WTC11 (cell line): ENCODE measurements around the gene AIG1. TPM values are rescaled to one million over a fixed set of nuclear protein-coding genes. Genes with fewer than 3 reads are reported as not detected.

Experiments
- ATAC-seq: fragments of 200-7000 bp; cut with Tn5 transposase; 2 replicates; pipeline ENCODE4 v1.10.0; 2021; ENCODE audit warnings: mild to moderate bottlenecking, moderate library complexity
- CTCF ChIA-PET: fragments of 300-600 bp; sonication (Branson Sonifier 250); formaldehyde crosslinking; loops from one replicate; lab custom pipeline; 2021; ENCODE audit warnings: antibody characterized with exemption; lab: Charles Lee
- POLR2A ChIA-PET: fragments of 350-600 bp; sonication (Branson Sonifier 250); formaldehyde crosslinking; loops from one replicate; lab custom pipeline; 2021; ENCODE audit warnings: antibody characterized with exemption; lab: Charles Lee
- DNase-seq: peaks from one replicate; pipeline ENCODE4 v3.0.0; 2021; ENCODE audit warnings: low spot score
- H3K27ac Mint-ChIP-seq: 2 replicates; pipeline ENCODE4 v1.8.0; 2021; ENCODE audit warnings: mixed read lengths
- H3K27me3 Mint-ChIP-seq: 2 replicates; pipeline ENCODE4 v1.8.0; 2021; ENCODE audit warnings: low read depth, mild to moderate bottlenecking, moderate library complexity, mixed read lengths
- H3K36me3 Mint-ChIP-seq: 2 replicates; pipeline ENCODE4 v1.8.0; 2021; ENCODE audit warnings: mixed read lengths
- H3K4me1 Mint-ChIP-seq: 2 replicates; pipeline ENCODE4 v1.8.0; 2022; ENCODE audit warnings: mixed read lengths
- H3K4me3 Mint-ChIP-seq: 2 replicates; pipeline ENCODE4 v1.8.0; 2021; ENCODE audit warnings: mild to moderate bottlenecking, moderate library complexity, mixed read lengths
- H3K9me3 Mint-ChIP-seq: 2 replicates; pipeline ENCODE4 v1.8.0; 2021; ENCODE audit warnings: mixed read lengths
- EMX1 ChIP-seq: fragments of 250-450 bp; sonication (Bioruptor Pico); IDR thresholded peaks from 2 replicates; pipeline ENCODE4 v1.8.0; 2021; ENCODE audit warnings: mild to moderate bottlenecking
- FOXJ3 ChIP-seq: sonication (generic); formaldehyde crosslinking; IDR thresholded peaks from 2 replicates; pipeline ENCODE4 v1.9.0; 2021; ENCODE audit warnings: missing genetic modification reagents, mild to moderate bottlenecking, borderline replicate concordance
- GTF2I ChIP-seq: fragments of 250-450 bp; sonication (Bioruptor Pico); conservative IDR thresholded peaks from 2 replicates; pipeline ENCODE4 v1.4.0; 2021; ENCODE audit warnings: mild to moderate bottlenecking
- JUN ChIP-seq: sonication (generic); formaldehyde crosslinking; IDR thresholded peaks from 2 replicates; pipeline ENCODE4 v1.8.0; 2023; ENCODE audit warnings: mild to moderate bottlenecking, missing genetic modification reagents
- NR1H2 ChIP-seq: sonication (generic); formaldehyde crosslinking; IDR thresholded peaks from 2 replicates; pipeline ENCODE4 v1.9.0; 2021; ENCODE audit warnings: mild to moderate bottlenecking, moderate library complexity, missing genetic modification reagents
- NR2C2 ChIP-seq: sonication (generic); formaldehyde crosslinking; IDR thresholded peaks from 2 replicates; pipeline ENCODE4 v1.8.0; 2022; ENCODE audit warnings: mild to moderate bottlenecking, missing genetic modification reagents
- OVOL2 ChIP-seq: fragments of 250-450 bp; sonication (Bioruptor Pico); IDR thresholded peaks from 2 replicates; pipeline ENCODE4 v1.9.0; 2021; ENCODE audit warnings: mild to moderate bottlenecking, borderline replicate concordance
- SMAD4 ChIP-seq: sonication (generic); formaldehyde crosslinking; IDR thresholded peaks from 2 replicates; pipeline ENCODE4 v1.8.0; 2022; ENCODE audit warnings: mild to moderate bottlenecking, missing genetic modification reagents
- TEAD1 ChIP-seq: sonication (generic); formaldehyde crosslinking; IDR thresholded peaks from 2 replicates; pipeline ENCODE4 v1.8.0; 2022; ENCODE audit warnings: mild to moderate bottlenecking, missing genetic modification reagents
- ZNF138 ChIP-seq: sonication (generic); formaldehyde crosslinking; conservative IDR thresholded peaks from 2 replicates; pipeline ENCODE4 v1.8.1; 2022; ENCODE audit warnings: mild to moderate bottlenecking, moderate library complexity, missing genetic modification reagents
- ZNF219 ChIP-seq: sonication (generic); formaldehyde crosslinking; IDR thresholded peaks from 2 replicates; pipeline ENCODE4 v1.8.0; 2023; ENCODE audit warnings: missing genetic modification reagents, mild to moderate bottlenecking, borderline replicate concordance
- ZNF317 ChIP-seq: sonication (generic); formaldehyde crosslinking; IDR thresholded peaks from 2 replicates; pipeline ENCODE4 v1.8.1; 2023; ENCODE audit warnings: low read depth, mild to moderate bottlenecking, moderate library complexity, missing genetic modification reagents, borderline replicate concordance
- total RNA-seq: library from RNA; stranded (reverse); gene quantifications from 3 replicates; pipeline ENCODE4 v1.2.3, GENCODE V29; 2021
- TF ChIP-seq, protein P1 (sequence below): sonication (generic); formaldehyde crosslinking; IDR thresholded peaks from 2 replicates; pipeline ENCODE4 v1.8.0; 2022; ENCODE audit warnings: mild to moderate bottlenecking, missing genetic modification reagents
- TF ChIP-seq, protein P2 (sequence below): sonication (generic); formaldehyde crosslinking; IDR thresholded peaks from 2 replicates; pipeline ENCODE4 v1.8.1; 2023; ENCODE audit warnings: mild to moderate bottlenecking, missing genetic modification reagents, borderline replicate concordance
- TF ChIP-seq, protein P3 (sequence below): sonication (generic); formaldehyde crosslinking; IDR thresholded peaks from 2 replicates; pipeline ENCODE4 v1.8.1; 2022; ENCODE audit warnings: mild to moderate bottlenecking, missing genetic modification reagents, moderate library complexity, borderline replicate concordance
- TF ChIP-seq, protein P4 (sequence below): sonication (generic); formaldehyde crosslinking; IDR thresholded peaks from 2 replicates; pipeline ENCODE4 v1.8.0; 2022; ENCODE audit warnings: missing genetic modification reagents
- TF ChIP-seq, protein P5 (sequence below): fragments of 250-450 bp; sonication (Bioruptor Pico); IDR thresholded peaks from 2 replicates; pipeline ENCODE4 v1.9.0; 2021; ENCODE audit warnings: mild to moderate bottlenecking
- TF ChIP-seq, protein P6 (sequence below): sonication (generic); formaldehyde crosslinking; conservative IDR thresholded peaks from 2 replicates; pipeline ENCODE4 v1.8.1; 2022; ENCODE audit warnings: mild to moderate bottlenecking, missing genetic modification reagents
- TF ChIP-seq, protein P7 (sequence below): sonication (generic); formaldehyde crosslinking; IDR thresholded peaks from 2 replicates; pipeline ENCODE4 v1.8.1; 2023; ENCODE audit warnings: mild to moderate bottlenecking, missing genetic modification reagents, moderate library complexity
- TF ChIP-seq, protein P8 (sequence below): fragments of 250-450 bp; sonication (Bioruptor Pico); conservative IDR thresholded peaks from 2 replicates; pipeline ENCODE4 v1.9.0; 2021; ENCODE audit warnings: mild to moderate bottlenecking

AIG1 gene
- total RNA-seq, 1 experiment from 2014 or later, result 38.8 TPM

DNA sequence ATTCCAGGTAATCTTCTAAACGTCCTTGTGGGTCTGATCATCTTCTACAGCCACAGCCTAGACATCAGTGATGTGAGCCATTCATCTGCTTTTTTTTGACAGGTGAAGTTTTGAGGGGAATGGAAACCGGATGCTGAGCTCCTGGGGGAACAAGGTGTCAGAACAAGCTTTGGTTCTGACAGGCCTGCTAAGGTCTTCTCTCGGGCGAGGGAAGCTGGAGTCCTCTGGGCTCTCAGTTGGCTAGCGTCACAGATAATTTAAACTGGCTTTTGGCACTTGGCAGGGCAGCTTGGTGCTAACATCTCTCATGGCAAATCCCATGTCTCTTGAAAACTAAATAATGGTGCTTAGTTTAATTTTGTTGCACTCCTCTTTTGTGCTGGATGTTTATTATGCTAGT is 8.4 kb upstream of the AIG1 start:
- POLR2A ChIA-PET, result interaction anchor here (0.6 kb wide), 1 partner anchor 433 kb away, joined by 4 read pairs; no protein-coding TSS in a partner anchor

More for the DNA sequence above, 8.4 kb upstream of the AIG1 start:
- Mint-ChIP-seq H3K4me3 (no peak overlapping the region), H3K27me3 (no peaks in the 10 kb centered on the region), H3K4me1 (peaks cover 23% of the 10 kb centered on the region), H3K27ac (no peak overlapping the region), H3K36me3 (peaks cover 8% of the 10 kb centered on the region), H3K9me3 (peaks cover 23% of the 10 kb centered on the region)
- ATAC-seq (no peak), DNase-seq (no peak)
- TF ChIP-seq, protein P1, sequence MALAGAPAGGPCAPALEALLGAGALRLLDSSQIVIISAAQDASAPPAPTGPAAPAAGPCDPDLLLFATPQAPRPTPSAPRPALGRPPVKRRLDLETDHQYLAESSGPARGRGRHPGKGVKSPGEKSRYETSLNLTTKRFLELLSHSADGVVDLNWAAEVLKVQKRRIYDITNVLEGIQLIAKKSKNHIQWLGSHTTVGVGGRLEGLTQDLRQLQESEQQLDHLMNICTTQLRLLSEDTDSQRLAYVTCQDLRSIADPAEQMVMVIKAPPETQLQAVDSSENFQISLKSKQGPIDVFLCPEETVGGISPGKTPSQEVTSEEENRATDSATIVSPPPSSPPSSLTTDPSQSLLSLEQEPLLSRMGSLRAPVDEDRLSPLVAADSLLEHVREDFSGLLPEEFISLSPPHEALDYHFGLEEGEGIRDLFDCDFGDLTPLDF (CRISPR knock-in tag), result no peak
- TF ChIP-seq, protein P2, sequence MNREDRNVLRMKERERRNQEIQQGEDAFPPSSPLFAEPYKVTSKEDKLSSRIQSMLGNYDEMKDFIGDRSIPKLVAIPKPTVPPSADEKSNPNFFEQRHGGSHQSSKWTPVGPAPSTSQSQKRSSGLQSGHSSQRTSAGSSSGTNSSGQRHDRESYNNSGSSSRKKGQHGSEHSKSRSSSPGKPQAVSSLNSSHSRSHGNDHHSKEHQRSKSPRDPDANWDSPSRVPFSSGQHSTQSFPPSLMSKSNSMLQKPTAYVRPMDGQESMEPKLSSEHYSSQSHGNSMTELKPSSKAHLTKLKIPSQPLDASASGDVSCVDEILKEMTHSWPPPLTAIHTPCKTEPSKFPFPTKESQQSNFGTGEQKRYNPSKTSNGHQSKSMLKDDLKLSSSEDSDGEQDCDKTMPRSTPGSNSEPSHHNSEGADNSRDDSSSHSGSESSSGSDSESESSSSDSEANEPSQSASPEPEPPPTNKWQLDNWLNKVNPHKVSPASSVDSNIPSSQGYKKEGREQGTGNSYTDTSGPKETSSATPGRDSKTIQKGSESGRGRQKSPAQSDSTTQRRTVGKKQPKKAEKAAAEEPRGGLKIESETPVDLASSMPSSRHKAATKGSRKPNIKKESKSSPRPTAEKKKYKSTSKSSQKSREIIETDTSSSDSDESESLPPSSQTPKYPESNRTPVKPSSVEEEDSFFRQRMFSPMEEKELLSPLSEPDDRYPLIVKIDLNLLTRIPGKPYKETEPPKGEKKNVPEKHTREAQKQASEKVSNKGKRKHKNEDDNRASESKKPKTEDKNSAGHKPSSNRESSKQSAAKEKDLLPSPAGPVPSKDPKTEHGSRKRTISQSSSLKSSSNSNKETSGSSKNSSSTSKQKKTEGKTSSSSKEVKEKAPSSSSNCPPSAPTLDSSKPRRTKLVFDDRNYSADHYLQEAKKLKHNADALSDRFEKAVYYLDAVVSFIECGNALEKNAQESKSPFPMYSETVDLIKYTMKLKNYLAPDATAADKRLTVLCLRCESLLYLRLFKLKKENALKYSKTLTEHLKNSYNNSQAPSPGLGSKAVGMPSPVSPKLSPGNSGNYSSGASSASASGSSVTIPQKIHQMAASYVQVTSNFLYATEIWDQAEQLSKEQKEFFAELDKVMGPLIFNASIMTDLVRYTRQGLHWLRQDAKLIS (CRISPR knock-in tag), result no peak
- TF ChIP-seq, protein P3, sequence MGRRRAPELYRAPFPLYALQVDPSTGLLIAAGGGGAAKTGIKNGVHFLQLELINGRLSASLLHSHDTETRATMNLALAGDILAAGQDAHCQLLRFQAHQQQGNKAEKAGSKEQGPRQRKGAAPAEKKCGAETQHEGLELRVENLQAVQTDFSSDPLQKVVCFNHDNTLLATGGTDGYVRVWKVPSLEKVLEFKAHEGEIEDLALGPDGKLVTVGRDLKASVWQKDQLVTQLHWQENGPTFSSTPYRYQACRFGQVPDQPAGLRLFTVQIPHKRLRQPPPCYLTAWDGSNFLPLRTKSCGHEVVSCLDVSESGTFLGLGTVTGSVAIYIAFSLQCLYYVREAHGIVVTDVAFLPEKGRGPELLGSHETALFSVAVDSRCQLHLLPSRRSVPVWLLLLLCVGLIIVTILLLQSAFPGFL (CRISPR knock-in tag), result no peak
- no peak for TF ChIP-seq GTF2I
- no peak for TF ChIP-seq JUN (CRISPR knock-in tag)
- TF ChIP-seq, protein P4, sequence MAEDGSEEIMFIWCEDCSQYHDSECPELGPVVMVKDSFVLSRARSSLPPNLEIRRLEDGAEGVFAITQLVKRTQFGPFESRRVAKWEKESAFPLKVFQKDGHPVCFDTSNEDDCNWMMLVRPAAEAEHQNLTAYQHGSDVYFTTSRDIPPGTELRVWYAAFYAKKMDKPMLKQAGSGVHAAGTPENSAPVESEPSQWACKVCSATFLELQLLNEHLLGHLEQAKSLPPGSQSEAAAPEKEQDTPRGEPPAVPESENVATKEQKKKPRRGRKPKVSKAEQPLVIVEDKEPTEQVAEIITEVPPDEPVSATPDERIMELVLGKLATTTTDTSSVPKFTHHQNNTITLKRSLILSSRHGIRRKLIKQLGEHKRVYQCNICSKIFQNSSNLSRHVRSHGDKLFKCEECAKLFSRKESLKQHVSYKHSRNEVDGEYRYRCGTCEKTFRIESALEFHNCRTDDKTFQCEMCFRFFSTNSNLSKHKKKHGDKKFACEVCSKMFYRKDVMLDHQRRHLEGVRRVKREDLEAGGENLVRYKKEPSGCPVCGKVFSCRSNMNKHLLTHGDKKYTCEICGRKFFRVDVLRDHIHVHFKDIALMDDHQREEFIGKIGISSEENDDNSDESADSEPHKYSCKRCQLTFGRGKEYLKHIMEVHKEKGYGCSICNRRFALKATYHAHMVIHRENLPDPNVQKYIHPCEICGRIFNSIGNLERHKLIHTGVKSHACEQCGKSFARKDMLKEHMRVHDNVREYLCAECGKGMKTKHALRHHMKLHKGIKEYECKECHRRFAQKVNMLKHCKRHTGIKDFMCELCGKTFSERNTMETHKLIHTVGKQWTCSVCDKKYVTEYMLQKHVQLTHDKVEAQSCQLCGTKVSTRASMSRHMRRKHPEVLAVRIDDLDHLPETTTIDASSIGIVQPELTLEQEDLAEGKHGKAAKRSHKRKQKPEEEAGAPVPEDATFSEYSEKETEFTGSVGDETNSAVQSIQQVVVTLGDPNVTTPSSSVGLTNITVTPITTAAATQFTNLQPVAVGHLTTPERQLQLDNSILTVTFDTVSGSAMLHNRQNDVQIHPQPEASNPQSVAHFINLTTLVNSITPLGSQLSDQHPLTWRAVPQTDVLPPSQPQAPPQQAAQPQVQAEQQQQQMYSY (CRISPR knock-in tag), result no peak
- TF ChIP-seq NR1H2 (CRISPR knock-in tag), result no peak
- TF ChIP-seq, protein P5, sequence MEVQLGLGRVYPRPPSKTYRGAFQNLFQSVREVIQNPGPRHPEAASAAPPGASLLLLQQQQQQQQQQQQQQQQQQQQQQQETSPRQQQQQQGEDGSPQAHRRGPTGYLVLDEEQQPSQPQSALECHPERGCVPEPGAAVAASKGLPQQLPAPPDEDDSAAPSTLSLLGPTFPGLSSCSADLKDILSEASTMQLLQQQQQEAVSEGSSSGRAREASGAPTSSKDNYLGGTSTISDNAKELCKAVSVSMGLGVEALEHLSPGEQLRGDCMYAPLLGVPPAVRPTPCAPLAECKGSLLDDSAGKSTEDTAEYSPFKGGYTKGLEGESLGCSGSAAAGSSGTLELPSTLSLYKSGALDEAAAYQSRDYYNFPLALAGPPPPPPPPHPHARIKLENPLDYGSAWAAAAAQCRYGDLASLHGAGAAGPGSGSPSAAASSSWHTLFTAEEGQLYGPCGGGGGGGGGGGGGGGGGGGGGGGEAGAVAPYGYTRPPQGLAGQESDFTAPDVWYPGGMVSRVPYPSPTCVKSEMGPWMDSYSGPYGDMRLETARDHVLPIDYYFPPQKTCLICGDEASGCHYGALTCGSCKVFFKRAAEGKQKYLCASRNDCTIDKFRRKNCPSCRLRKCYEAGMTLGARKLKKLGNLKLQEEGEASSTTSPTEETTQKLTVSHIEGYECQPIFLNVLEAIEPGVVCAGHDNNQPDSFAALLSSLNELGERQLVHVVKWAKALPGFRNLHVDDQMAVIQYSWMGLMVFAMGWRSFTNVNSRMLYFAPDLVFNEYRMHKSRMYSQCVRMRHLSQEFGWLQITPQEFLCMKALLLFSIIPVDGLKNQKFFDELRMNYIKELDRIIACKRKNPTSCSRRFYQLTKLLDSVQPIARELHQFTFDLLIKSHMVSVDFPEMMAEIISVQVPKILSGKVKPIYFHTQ (CRISPR knock-in tag), result no peak
- no peak for TF ChIP-seq SMAD4 (CRISPR knock-in tag)
- no peak for TF ChIP-seq ZNF219 (CRISPR knock-in tag)
- no peak for TF ChIP-seq OVOL2 (CRISPR knock-in tag)
- TF ChIP-seq, protein P6, sequence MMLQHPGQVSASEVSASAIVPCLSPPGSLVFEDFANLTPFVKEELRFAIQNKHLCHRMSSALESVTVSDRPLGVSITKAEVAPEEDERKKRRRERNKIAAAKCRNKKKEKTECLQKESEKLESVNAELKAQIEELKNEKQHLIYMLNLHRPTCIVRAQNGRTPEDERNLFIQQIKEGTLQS (CRISPR knock-in tag), result no peak
- no peak for TF ChIP-seq NR2C2 (CRISPR knock-in tag)
- TF ChIP-seq EMX1, result no peak
- TF ChIP-seq TEAD1, result no peak
- TF ChIP-seq, protein P7, sequence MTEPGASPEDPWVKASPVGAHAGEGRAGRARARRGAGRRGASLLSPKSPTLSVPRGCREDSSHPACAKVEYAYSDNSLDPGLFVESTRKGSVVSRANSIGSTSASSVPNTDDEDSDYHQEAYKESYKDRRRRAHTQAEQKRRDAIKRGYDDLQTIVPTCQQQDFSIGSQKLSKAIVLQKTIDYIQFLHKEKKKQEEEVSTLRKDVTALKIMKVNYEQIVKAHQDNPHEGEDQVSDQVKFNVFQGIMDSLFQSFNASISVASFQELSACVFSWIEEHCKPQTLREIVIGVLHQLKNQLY (CRISPR knock-in tag), result no peak
- TF ChIP-seq FOXJ3 (CRISPR knock-in tag), result no peak
- no peak for TF ChIP-seq ZNF138 (CRISPR knock-in tag)
- no peak for TF ChIP-seq ZNF317 (CRISPR knock-in tag)
- TF ChIP-seq, protein P8, sequence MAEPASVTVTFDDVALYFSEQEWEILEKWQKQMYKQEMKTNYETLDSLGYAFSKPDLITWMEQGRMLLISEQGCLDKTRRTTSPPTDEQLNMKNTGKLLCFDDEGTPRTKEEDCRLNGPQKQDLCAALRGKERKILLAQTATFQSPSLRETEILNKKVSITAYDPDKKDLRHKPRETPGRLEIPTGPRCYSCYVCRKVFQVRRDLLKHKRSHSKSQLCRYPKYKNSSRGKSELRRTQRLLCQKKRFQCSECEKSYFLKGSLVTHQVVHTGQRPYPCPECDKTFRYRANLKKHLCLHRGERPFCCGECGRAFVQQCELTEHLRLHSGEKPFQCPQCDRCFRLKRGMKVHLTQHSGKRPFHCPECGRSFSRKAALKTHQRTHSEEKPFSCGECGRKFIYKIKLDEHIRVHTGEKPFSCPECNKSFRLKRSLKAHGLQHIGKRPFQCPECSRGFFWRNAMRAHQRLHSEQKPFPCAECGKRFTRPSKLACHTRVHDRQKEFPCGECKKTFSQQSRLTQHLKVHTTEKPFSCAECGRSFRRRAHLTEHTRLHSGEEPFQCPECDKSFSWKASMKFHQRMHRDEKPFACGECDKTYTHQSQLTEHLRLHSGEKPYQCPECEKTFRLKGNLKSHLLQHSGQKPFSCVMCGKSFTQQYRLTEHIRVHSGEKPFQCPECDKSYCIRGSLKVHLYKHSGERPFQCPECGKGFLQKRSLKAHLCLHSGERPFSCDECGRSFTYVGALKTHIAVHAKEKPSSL (CRISPR knock-in tag), result no peak
- CTCF ChIA-PET, result no interaction called here
